NCI-H2196 (cell line): Measurements from ENCODE around the gene SCAMP5.

Experiments
- DNase-seq: peaks from one replicate; lab custom pipeline; 2025; ENCODE audit not compliant: unreplicated experiment; lab: John Stamatoyannopoulos, UW

The SCAMP5 gene, protein sequence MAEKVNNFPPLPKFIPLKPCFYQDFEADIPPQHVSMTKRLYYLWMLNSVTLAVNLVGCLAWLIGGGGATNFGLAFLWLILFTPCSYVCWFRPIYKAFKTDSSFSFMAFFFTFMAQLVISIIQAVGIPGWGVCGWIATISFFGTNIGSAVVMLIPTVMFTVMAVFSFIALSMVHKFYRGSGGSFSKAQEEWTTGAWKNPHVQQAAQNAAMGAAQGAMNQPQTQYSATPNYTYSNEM

DNA sequence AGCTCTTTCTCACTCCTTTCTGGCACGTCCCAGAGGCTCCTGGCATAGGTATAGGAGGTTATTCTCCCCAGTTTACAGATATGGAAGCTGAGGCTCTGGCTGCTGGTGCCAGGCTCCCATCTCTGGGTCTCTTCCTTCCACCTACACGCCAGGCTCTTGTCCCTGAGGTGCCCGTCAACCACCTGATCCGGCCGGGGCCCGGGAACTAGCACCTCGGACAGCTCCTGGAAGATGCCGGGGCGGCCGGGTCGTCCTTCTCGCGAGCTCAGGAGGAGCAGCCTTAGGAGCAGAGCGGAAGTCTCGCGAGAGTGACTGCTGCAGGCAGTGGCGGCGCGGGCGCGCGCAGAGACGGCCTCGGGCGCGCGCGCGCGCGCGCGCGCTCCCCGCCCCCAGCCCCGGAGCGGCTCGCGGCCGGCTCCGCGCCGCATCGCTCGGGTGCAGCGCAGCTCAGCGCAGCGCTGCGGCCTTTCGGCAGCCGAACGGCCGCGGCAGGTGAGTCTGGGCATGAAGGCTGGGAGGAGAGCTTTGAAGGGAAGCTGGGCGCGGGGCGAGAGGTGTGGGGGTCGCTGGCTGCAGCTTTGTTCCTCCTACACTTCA lies at the start of gene SCAMP5:
Gene SCAMP5 (plus strand): TSS at position 382 of the 597 bp plus-strand sequence. CDS start 16,277 bp downstream, outside the sequence.
- DNase-seq, result peak; percentile 90

DNA sequence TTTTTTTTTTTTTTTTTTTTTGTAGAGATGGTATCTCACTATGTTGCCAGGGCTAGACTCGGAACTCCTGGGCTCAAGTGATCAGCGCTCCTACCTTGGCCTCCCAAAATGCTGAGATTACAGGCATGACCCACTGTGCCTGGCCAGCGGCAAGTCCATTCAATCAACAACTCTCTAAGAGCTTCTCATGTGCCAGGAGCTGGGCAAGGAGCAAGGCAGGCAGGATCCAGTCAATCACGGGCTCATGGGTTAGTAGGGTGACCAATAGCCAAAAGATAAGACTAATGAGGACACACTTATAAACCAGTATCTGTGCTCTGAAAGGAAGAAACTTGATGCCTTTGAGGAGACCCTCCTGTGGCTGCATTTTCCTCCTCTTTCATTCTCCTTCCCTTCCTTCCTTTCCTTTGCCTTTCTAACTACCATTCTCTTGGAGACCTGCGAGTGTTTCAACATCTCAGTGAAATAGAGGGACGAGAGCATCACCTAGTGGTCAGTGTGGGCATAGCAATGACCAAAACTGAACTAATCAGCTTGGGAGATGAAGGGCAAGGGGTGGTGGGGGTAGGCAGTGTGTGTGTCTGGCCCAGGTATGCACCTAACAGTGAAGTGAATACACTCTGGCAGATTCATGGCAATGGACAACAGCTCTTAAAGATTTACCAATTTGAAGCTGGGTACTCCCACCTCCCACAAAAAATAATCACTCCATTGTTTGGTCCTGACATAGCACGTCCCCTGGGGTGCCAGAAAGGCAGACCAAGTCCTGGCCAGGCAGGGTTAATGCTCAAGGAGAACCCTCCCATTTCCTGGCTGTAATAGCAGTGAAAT lies 45.1 kb upstream of the SCAMP5 start:
- peak; percentile 67 for DNase-seq

DNA sequence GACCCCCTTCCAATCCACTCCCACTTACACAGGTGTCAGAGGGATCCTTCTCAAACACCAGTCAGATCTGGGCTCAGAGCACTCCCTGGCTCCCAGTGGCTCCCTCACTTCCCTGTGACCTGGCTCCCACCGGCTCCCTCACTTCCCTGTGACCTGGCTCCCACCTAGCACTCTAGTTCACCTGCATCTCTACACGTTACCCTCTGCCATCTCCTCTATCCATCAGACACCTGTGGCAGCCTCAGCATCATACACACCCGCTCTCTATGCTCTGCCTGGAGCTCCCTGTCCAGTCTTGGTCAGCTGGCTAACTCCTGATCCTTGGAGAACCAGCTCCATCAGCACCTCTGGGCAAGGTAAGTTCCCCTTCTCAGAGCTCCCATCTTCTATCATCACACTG lies 44.4 kb upstream of the SCAMP5 start:
- DNase-seq, result no peak

DNA sequence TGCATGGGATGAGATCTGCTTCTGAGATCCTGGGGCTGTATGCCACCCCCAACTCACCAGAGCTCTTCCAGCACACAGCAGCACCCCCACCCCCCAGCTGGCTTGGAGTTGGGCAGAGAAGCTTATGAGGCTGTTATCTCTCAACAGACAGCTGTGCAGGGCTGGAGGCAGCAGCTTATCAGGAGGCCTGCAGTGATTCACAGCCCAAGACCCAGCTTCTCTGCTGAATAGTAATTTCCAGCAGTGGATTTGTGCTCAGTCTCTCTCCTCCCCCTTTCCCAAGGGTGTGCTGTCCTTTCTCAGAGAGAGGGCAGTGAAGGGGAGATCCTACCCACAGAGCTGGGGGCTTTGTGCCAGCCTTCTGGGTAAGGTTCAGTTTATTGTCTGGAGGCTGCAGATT lies 40.8 kb upstream of the SCAMP5 start:
- no peak for DNase-seq

DNA sequence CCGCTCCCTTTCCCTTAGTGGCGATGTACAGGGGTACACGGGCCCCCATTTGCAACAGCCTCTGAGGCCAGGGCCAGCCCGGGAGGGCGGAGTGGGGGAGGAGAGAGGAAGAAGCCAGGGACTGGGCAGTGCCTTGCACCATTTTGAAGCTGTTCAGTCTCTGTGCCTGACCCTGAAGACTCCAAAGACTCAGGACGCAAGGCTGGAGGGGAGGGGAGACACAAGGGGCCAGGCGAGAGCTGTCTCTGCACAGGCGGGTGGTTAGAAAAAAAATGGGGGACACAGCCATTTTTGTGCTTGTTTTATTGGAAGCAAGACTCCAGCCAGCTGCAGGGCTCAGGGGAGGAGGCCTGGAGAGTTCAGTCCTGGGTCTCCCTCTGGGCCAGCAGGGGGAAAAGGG lies 40.3 kb upstream of the SCAMP5 start:
- DNase-seq, result no peak

DNA sequence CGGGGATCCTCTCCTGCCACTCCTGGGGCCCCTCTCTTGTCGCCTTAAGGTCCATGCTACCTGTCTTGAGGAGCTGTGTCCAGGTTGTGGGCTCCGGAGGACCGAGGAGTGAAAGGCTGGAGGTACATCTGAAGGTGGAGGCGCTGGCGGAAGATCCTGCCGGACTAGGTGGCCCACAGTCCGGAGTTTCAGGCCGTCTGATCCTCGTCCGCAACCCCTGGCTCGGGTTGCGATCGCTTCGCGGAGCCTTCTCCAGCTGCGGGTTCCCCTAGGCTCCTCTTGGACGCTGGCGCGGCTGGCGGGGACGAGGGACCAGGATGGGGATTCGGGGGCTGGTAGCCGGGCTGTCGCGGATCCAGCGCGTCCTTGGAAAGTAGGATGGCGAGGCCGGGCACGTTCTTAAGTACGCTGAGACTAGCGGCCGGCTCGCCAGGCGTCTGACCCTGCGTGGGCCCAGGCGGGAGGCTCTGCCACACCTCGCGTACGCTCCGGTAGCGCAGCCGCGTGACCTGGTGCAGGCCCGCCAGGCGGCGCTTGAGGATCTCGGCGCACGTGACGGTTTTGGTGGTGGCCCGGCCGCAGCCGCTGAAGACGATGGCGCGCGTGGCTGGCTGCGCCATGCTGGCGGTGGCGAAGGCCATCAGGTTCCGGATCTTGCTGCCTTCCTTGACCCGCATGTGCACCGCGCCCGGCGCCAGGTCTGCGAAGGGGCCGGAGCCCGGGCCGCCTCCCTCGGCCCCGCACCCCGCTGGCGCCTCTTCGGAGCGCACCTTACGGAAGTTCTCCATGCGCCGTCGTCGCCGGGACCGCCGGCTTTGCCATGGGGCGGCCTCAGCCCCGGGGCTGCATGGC lies 39.3 kb upstream of the SCAMP5 start:
- DNase-seq, result peak; percentile 51

DNA sequence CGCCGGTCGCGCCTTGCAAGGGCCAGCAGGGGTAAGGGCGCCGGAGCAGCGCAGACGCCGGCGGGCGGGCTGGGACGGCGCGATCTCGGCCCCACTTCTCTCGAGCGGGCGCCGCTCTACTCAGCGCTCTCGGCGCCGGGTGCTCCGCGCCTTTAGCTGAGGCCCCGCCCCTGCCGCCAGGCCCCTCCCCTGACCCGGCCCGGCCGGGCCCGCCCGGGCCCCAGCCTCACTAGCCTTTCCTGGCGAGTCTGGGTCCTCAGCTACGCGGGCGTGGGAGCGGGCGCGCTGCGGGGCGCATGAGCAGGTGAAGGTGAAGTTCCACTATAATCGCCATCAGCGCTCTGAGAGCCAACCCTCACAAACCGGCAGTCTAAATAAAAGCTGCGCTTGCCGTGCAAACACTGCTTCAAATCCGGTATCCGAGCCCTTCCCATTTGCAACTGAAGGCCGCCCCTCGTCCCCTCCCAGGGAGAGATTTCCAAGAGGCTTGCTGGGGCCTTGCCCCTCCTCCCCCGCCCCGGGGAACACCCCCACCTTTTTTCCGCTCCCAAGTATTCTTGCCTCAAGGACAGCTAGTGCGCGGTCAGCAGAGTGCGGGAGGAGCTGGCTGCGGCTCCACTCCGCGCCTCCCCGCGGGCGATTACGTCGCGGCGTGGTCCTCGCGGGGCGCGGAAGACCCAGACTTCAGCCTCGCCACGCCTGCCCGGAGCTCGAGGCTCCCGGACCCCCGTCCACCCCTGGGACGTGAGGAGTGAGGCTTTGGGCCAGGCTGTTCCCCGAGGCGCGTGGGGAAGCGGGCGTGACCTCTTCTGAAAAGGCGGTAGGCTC lies 38.5 kb upstream of the SCAMP5 start, which contains the start of gene RPP25:
Gene RPP25 (minus strand): TSS at position 125 of the 828 bp plus-strand sequence. CDS start 189 bp downstream, outside the sequence.
- DNase-seq, result peak; percentile 75

DNA sequence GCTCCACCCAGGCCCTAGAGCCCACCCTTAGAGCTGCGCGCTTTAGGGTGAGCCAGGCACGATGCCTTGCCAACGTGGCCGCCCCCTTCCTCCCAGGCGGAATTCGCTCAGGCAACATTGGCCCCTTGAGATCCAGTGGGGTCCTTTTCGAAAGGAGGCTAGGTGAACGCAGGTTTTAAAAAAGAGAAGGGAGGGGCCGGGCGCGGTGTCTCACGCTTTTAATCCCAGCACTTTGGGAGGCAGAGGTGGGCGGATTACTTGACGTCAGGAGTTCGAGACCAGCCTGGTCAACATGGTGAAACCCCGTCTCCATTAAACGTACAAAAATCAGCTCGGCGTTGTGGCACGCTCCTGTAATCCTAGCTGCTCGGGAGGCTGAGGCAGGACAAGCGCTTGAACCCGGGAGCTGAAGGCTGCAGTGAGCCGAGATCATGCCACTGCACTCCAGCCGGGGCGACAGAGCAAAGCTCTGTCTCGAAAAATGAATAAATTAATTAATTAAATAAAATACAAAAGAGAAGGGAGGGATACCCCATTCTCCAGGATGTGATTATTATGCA lies 37.8 kb upstream of the SCAMP5 start:
- DNase-seq, result no peak

DNA sequence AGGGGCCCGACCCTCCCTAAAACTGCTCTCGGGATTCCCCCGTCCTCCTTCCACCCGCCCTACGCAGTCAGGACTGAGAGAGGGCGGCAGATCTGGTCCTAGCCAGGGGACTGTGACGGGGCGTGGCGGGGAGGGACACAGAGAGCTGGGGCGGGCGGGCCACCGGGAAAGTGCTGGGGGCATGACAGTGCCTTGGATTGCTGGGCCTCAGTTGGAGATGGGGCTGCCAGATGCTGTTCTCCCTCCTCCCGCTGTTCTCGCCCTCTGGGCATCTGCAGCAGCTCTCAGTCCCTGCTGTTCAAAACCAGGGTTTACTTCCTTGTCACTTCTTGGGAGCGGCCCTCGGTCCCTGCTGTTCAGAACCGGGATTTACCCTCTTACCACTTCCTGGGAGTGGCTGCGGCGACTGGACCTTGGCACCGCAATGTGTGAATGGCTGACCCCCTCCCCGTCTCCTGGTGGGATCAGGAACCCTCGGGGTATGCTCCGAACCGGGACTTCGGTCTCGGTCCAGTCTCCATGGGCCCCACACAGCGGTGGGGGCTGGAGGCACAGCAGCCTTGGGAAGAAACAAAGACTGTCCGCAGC lies 36.9 kb upstream of the SCAMP5 start:
- DNase-seq, result no peak

DNA sequence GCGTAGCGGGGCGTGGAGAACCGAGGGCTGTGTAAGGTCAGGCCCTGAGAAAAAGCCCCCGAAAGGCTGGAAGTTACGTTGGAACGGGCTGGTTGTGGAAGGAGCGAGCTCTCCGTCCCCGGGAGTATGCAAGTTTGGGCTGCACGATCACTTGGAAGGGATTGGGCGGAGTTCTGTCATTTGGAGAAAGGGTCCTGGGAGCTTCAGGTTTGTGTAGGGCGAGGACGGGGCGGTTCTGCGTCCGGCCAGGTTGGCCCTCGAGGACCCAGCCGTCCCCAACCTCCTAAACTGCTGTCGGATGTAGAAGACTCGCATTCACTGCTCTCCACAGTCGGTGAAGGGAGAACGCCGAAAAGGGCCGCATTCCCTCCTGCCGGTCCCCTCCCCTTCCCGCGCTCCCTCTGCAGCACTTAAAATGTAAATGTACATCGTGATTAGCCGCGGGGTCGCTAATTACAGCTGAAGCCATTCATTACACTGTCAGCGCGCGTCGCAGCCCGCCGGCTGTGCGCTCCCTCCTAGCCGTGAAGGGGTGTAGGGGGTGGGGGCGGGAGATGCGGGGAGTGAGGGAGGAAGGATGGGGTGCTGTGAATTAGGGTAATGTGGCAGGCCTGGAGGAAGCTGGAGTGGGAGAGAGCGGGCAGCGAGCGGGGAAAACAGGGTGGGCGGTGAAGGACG lies 36.3 kb upstream of the SCAMP5 start:
- DNase-seq, result no peak

DNA sequence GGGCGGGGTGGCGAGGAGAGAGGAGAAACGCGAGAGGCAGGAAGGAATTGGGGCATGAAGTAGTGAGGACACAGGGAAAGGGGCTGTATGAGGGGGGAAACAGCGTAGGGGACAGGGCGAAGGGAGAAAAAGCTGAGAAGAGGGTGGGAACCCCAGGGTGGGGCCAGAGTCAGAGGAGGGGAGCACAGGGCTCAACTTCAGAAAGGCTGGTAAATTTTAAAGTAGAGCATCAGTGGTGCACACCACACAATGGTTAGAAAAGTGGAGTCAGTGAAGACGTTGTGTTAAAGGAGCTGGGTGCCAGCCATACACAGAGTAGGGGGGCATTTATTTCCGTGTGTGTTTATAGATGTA lies 35.8 kb upstream of the SCAMP5 start:
- no peak for DNase-seq

DNA sequence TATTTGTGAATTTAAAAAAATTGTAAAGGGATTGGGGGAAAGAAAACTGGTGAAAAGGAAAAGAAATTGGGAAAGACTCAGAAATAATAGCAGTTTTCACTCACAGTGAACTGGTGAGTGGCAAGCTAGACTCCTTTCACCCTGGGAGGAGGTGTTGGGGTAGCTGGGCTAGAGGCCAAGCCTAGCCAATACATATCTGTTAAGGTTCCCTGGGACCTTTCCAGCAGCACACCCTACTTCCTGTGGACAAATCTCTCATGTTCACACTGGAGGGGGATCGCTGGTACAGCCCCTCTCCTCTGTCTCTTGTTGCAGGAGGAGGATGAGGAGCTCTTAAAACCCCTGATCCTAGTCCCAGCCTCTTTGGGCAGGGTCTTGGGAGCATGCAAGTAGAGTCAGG lies 35.1 kb upstream of the SCAMP5 start:
- no peak for DNase-seq

DNA sequence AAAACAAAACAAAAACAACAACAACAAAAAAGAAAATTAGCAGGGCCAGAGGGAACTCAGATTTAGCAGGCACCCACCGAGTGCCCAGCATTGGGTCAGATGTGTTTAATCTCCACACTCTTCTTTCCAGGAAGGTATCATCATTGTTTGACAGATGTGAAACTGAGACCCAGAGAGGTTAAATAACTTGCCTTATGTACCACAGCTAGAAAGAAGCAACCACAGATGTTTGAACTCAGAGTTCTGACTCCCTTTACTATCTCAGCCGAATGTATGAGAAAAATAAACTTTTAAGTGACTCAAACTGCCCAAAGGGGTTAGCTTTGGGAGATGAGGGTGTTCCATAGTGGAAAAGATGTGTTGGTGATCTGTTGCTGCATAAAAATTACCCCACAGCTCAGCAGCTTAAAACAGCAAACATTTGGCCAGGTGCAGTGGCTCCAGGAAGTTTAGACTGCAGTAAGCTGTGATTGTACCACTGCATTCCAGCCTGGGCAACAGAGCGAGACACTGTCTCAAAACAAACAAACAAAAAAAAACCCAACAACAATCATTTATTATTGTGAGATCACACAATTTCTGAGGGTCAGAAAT lies 34.3 kb upstream of the SCAMP5 start:
- no peak for DNase-seq

DNA sequence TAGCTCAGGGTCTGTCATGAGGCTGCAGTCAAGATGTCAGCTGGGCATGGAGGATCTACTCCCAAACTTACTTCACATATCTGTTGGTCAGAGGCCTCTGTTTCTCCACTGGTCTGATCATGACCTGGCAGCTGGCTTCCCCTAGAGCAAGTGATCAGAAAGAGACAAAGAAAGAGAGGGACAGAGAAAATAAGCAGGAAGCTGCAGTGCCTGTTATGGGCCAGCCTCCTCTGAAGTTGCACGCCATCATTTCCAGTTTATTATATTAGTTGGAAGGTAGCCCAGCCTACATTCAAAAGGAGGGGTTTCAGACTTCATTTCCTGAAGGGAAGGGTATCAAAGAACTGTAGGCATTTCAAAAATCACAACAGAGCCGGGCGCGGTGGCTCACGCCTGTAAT lies 33.7 kb upstream of the SCAMP5 start:
- peak; percentile 24 for DNase-seq

DNA sequence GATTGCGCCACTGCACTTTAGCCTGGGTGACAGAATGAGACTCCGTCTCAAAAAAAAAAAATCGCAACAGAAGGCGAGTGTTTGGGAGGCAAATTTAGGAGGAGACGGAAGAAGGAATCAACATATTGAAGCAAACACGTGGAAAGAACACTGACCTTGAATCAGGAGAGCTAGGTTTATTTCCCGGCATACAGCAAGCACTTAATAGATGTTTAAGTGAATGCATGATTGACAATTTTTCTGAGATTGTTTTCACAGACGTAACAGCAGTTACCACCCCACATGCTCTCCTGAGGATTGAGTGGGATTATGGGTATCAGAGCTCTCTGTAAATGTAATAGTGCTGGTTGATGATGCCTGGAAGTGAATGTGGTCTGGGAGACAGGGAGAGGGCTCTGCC lies 33.1 kb upstream of the SCAMP5 start:
- no peak for DNase-seq

DNA sequence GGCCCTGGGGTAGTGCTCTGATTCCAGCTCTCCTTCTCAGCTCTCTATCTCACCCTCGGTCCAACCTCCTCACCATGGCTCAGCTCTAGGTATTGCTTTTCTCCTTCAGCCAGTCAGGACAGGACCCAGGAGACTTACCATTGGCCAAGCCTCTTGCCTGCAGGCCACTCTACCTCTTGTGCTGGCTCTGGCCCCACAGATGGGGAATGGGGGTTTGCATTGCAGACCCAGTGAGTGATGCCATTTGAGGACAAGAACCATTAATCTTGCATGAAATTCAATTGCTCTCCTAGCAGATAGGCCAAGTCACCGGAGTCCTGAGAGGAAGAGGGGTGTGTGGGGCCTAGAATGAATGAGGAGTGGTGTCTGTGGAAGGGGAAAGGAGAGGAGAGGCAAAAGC lies 32.7 kb upstream of the SCAMP5 start:
- no peak for DNase-seq

DNA sequence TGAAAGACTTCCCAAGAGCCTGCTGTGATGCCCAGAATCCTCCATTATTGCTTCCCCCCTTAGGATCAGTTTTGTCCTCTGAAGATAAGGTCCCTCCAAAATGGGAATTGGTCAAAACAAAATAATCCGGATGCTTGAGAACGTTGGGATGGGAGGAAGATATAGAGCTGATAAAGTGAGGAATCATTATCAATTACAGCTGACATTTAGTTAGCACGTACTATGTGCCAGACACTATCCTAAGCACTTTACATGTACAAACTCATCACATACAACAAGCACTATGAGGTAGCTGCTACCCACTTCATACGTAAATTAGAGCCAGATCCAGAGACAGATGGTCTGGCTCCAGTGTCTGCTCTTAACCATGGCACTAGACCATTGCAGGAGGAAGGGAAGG lies 32.1 kb upstream of the SCAMP5 start:
- no peak for DNase-seq

DNA sequence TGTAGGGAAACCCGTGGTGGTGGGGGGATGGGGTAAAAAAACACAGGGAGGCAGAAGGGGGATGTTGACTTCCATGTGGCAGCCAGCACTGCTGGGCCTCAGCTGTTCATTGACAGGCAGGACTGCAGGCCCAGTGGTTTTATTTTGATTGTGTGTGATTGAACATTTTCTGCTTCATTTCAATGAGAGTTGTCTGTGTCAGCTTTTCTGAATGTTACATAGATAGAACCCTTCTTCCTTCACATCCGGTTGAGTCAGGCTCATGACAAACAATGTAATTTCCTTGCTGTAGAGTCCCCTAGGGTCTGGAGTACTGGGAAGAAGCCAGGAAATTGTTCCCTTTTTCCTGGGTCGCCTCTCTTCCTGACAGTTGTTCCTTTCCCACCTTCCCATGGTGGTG lies 30.6 kb upstream of the SCAMP5 start:
- DNase-seq, result no peak

DNA sequence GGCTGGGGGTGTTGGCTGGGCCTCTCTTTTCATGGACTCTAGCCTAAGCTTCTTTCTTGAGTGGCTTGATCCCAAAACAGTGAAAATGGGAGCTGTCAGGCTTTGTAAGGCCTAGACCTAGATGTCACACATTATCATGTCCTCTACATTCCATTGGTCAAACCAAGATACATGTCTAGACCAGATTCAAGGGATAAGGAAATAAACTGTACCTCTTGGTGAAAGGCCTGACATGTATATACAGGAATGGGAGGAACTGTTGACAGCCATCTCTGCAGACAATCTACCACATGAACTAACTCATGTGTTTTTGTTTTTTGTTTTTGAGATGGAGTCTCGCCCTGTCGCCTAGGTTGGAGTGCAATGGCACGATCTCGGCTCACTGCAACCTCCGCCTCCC lies 27.7 kb upstream of the SCAMP5 start:
- DNase-seq, result no peak
